ENCODE data around the gene SPRR4.
"Not testable (repeated sequence)": the region's sequence is repeated elsewhere in the genome, so short reads cannot be mapped to it uniquely, and the experiment has no call there.

SPRR4 gene

GRCh38 chr1:153000294-153000693 is 29.8 kb downstream of the SPRR4 start:
- TF ChIP-seq CTCF (IDR thresholded peaks at IDR 0.05; ENCODE audit: control insufficient read depth, extremely low read depth, insufficient read depth), result no peak
- H3K4me3 ChIP-seq (ENCODE audit: low read depth, low read length), result no peak overlapping the region
- DNase-seq (ENCODE audit: low read depth), result no peak

- H3K4me3 ChIP-seq (ENCODE audit: low read depth, low read length), result no peak within 1 kb of the TSS
- no peak for TF ChIP-seq CTCF (IDR thresholded peaks at IDR 0.05; ENCODE audit: control insufficient read depth, extremely low read depth, insufficient read depth)
- no peak for DNase-seq (ENCODE audit: low read depth)
Measured at GRCh38 chr1:153001382-153001781, 30.9 kb downstream of the SPRR4 start, which contains the start of gene SPRR3. TSS of gene SPRR3 (plus strand) at chr1:153001749. CDS start at chr1:153003021, 1,272 bp downstream.

- not testable (repeated sequence) for DNase-seq (ENCODE audit: low read depth); H3K4me3 ChIP-seq (ENCODE audit: low read depth, low read length)
Measured at GRCh38 chr1:153011235-153011758, 40.8 kb downstream of the SPRR4 start.

GRCh38 chr1:153021829-153022228 is 51.4 kb downstream of the SPRR4 start:
- not testable (repeated sequence) for H3K4me3 ChIP-seq (ENCODE audit: low read depth, low read length); DNase-seq (ENCODE audit: low read depth)

Data from LNCaP clone FGC (cell line).